MM.1S (cell line): ENCODE data around the gene GALR2.

Source experiments
- DNase-seq: peaks from one replicate; pipeline ENCODE4 v3.0.0-alpha.2; 2015
- H2AFZ ChIP-seq: fragments of 300-600 bp; sonication (generic); 2 replicates; pipeline ENCODE4 v1.6.0; 2016; ENCODE audit warnings: antibody characterized with exemption, low read length
- H3F3A ChIP-seq: fragments of 300-600 bp; sonication (generic); 2 replicates; pipeline ENCODE4 v1.6.1; 2016; ENCODE audit warnings: mild to moderate bottlenecking, antibody characterized with exemption, low read length, moderate library complexity, mixed read lengths; ENCODE audit not compliant: insufficient read depth
- H3K27ac ChIP-seq: fragments of 300-600 bp; sonication (generic); 2 replicates; pipeline ENCODE4 v1.5.1; 2016; ENCODE audit warnings: mild to moderate bottlenecking, low read length
- H3K27me3 ChIP-seq: fragments of 300-600 bp; sonication (generic); replicated peaks from 2 replicates; pipeline ENCODE4 v1.6.0; 2016; ENCODE audit warnings: low read length; ENCODE audit not compliant: insufficient read depth
- H3K36me3 ChIP-seq: fragments of 300-600 bp; sonication (generic); replicated peaks from 2 replicates; pipeline ENCODE4 v1.6.1; 2016; ENCODE audit warnings: mild to moderate bottlenecking, low read length, mixed read lengths; ENCODE audit not compliant: insufficient read depth
- H3K4me1 ChIP-seq: fragments of 300-600 bp; sonication (generic); 2 replicates; pipeline ENCODE4 v1.6.1; 2016; ENCODE audit warnings: low read length, mixed read lengths
- H3K4me2 ChIP-seq: fragments of 300-600 bp; sonication (generic); 2 replicates; pipeline ENCODE4 v1.6.0; 2016; ENCODE audit warnings: low read depth, low read length
- H3K4me3 ChIP-seq: fragments of 300-600 bp; sonication (generic); 2 replicates; pipeline ENCODE4 v1.5.1; 2016; ENCODE audit warnings: low read length, mixed read lengths
- H3K79me2 ChIP-seq: fragments of 300-600 bp; sonication (generic); 2 replicates; pipeline ENCODE4 v1.6.1; 2016; ENCODE audit warnings: mixed run types, low read length, mixed read lengths
- H3K9ac ChIP-seq: fragments of 300-600 bp; sonication (generic); 2 replicates; pipeline ENCODE4 v1.6.1; 2016; ENCODE audit warnings: low read length, mixed read lengths
- H3K9me2 ChIP-seq: fragments of 300-600 bp; sonication (generic); replicated peaks from 2 replicates; pipeline ENCODE4 v1.6.1; 2016; ENCODE audit warnings: mild to moderate bottlenecking, low read length, mixed read lengths; ENCODE audit not compliant: insufficient read depth
- H3K9me3 ChIP-seq: fragments of 300-600 bp; sonication (generic); replicated peaks from 2 replicates; pipeline ENCODE4 v1.6.1; 2016; ENCODE audit warnings: mild to moderate bottlenecking, low read length, mixed read lengths; ENCODE audit not compliant: insufficient read depth
- H4K20me1 ChIP-seq: fragments of 300-600 bp; sonication (generic); 2 replicates; pipeline ENCODE4 v1.6.1; 2016; ENCODE audit warnings: mild to moderate bottlenecking, low read length, moderate library complexity, mixed read lengths; ENCODE audit not compliant: insufficient read depth
- CTCF ChIP-seq: fragments of 300-600 bp; sonication (generic); IDR thresholded peaks from 2 replicates; pipeline ENCODE4 v1.5.1; 2016; ENCODE audit warnings: antibody characterized with exemption, low read length, mixed read lengths
- EZH2 ChIP-seq: fragments of 300-600 bp; sonication (generic); optimal IDR thresholded peaks from 2 replicates; pipeline ENCODE3; 2017; ENCODE audit warnings: low read depth, mild to moderate bottlenecking, antibody characterized with exemption, low read length, mixed read lengths
- EZH2phosphoT487 ChIP-seq: fragments of 300-600 bp; sonication (generic); IDR thresholded peaks from 2 replicates; pipeline ENCODE4 v1.6.1; 2018; ENCODE audit warnings: antibody characterized with exemption, low read length

Gene GALR2

GRCh38 chr17:76124582-76125390 is 50.2 kb downstream of the GALR2 start:
- DNase-seq = no peak
- H3K79me2 ChIP-seq = no peaks in the 10 kb centered on the region

GRCh38 chr17:76125391-76125675 is 50.8 kb downstream of the GALR2 start:
- no peak overlapping the region for H3K4me2 ChIP-seq
- H3K9me2 ChIP-seq = no peaks in the 10 kb centered on the region
- H4K20me1 ChIP-seq = no peaks in the 10 kb centered on the region
- DNase-seq = no peak
- no peak overlapping the region for H3K4me3 ChIP-seq
- H3K4me1 ChIP-seq = no peaks in the 10 kb centered on the region
- no peak for TF ChIP-seq EZH2
- TF ChIP-seq EZH2phosphoT487 = no peak
- TF ChIP-seq CTCF = no peak
- H3K9me3 ChIP-seq = no peaks in the 10 kb centered on the region
- no peaks in the 10 kb centered on the region for H3K79me2 ChIP-seq
- no peaks in the 10 kb centered on the region for H3K27me3 ChIP-seq
- no peaks in the 10 kb centered on the region for H3F3A ChIP-seq
- H3K36me3 ChIP-seq = no peaks in the 10 kb centered on the region
- H2AFZ ChIP-seq = no peak overlapping the region
- H3K27ac ChIP-seq = no peak overlapping the region
- no peak overlapping the region for H3K9ac ChIP-seq

More at GRCh38 chr17:76124582-76125390, 50.2 kb downstream of the GALR2 start:
- no peaks in the 10 kb centered on the region for H3K4me1 ChIP-seq
- H3K9ac ChIP-seq = no peak overlapping the region
- H3K4me3 ChIP-seq = no peak overlapping the region
- no peaks in the 10 kb centered on the region for H3F3A ChIP-seq
- no peaks in the 10 kb centered on the region for H3K9me2 ChIP-seq
- no peak overlapping the region for H3K4me2 ChIP-seq
- H3K27me3 ChIP-seq = no peaks in the 10 kb centered on the region
- no peak overlapping the region for H2AFZ ChIP-seq
- H4K20me1 ChIP-seq = no peaks in the 10 kb centered on the region
- H3K27ac ChIP-seq = no peak overlapping the region
- TF ChIP-seq CTCF (peak; percentile 26), EZH2 (no peak)
- no peaks in the 10 kb centered on the region for H3K36me3 ChIP-seq
- no peaks in the 10 kb centered on the region for H3K9me3 ChIP-seq

DNA sequence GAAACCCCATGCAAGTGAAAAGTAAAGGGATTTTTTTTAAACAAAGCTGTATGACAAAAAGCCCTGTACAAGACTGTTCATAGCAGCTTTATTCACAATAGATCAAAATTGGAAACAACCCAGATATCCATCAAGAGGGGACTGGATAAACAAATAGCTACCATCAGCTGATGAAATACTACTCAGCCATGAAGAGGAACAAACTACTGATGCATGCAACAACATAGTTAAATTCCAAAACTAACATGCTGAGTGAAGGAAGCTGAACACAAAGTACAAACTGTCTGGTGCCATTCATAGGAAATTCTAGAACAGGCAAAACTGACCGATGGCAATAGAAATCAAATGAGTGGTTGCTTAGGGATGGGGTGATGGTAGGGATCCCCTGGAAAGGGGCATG is 51.3 kb downstream of the GALR2 start:
- DNase-seq = no peak
- Histone ChIP-seq H3K79me2 (no peaks in the 10 kb centered on the region), H3K4me2 (no peak overlapping the region)

More for the DNA sequence above, 51.3 kb downstream of the GALR2 start:
- TF ChIP-seq EZH2 (no peak), CTCF (no peak), EZH2phosphoT487 (no peak)
- no peak overlapping the region for H3K9ac ChIP-seq
- no peak overlapping the region for H3K27ac ChIP-seq
- no peaks in the 10 kb centered on the region for H3K36me3 ChIP-seq
- H3K9me2 ChIP-seq = no peaks in the 10 kb centered on the region
- no peaks in the 10 kb centered on the region for H3K27me3 ChIP-seq
- H3K4me1 ChIP-seq = no peaks in the 10 kb centered on the region
- no peaks in the 10 kb centered on the region for H4K20me1 ChIP-seq
- no peaks in the 10 kb centered on the region for H3K9me3 ChIP-seq
- no peak overlapping the region for H3K4me3 ChIP-seq
- no peak overlapping the region for H2AFZ ChIP-seq
- no peaks in the 10 kb centered on the region for H3F3A ChIP-seq
